Neutrophil (primary cell): ENCODE measurements around the gene KCNH5.

ENCODE experiments used
- H3K27ac ChIP-seq: fragments of 200-600 bp; sonication (generic); 2 replicates; pipeline ENCODE4 v1.5.1; 2016; ENCODE audit warnings: mild to moderate bottlenecking, moderate library complexity
- H3K27me3 ChIP-seq: fragments of 200-600 bp; sonication (generic); 2 replicates; pipeline ENCODE4 v1.6.0; 2016; ENCODE audit warnings: mild to moderate bottlenecking
- H3K36me3 ChIP-seq: fragments of 200-600 bp; sonication (generic); 2 replicates; pipeline ENCODE4 v1.5.1; 2017
- H3K4me1 ChIP-seq, 2 experiments: fragments of 200-600 bp in 1 of 2; sonication (generic) in 1 of 2; 1 replicate in 1 of 2; 2 replicates in 1 of 2; pipeline versions ENCODE4 v1.5.1 to v1.6.1; 2013 to 2016; ENCODE audit warnings: low read depth in 1 of 2, low read length in 1 of 2, mild to moderate bottlenecking in 1 of 2, moderate library complexity in 1 of 2; ENCODE audit not compliant: control insufficient read depth in 1 of 2, insufficient read depth in 1 of 2
- H3K4me3 ChIP-seq, 2 experiments: fragments of 200-600 bp in 1 of 2; sonication (generic) in 1 of 2; 1 replicate in 1 of 2; 2 replicates in 1 of 2; pipeline ENCODE4 v1.5.1; 2013 to 2016; ENCODE audit warnings: low read depth in 1 of 2, low read length in 1 of 2, mild to moderate bottlenecking in 1 of 2, moderate library complexity in 1 of 2
- H3K9me3 ChIP-seq: fragments of 200-600 bp; sonication (generic); 2 replicates; pipeline ENCODE4 v1.5.1; 2016
- TF ChIP-seq, protein P1 (sequence below): fragments of 200-600 bp; sonication (generic); IDR thresholded peaks from 2 replicates; pipeline ENCODE4 v1.5.1; 2016; ENCODE audit warnings: antibody characterized with exemption

The KCNH5 gene

DNA sequence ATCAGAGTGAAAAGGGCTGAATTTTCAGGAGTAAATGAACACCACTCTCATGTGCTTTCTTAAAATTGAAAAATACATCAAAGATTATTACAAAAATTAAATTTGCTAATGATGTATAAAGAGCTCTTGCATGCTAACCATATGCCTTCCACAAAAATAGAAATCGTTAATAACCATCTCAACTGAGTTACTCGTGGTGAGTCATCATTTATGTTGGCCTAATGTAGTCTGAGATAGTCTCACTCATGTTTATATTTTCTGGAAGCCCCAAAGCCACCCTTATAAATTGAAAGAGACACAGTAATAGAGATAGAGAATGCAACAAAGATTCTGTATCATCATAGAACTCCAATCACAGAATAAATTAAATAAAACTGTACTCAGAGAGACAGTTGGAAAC is 131.2 kb downstream of the KCNH5 start:
- no peaks in the 10 kb centered on the region for H3K27me3 ChIP-seq
- no peaks in the 10 kb centered on the region for H3K4me1 ChIP-seq
- no peaks in the 10 kb centered on the region for H3K9me3 ChIP-seq
- H3K4me3 ChIP-seq: no peak overlapping the region
- no peak overlapping the region for H3K27ac ChIP-seq
- no peaks in the 10 kb centered on the region for H3K36me3 ChIP-seq
- TF ChIP-seq, protein P1, sequence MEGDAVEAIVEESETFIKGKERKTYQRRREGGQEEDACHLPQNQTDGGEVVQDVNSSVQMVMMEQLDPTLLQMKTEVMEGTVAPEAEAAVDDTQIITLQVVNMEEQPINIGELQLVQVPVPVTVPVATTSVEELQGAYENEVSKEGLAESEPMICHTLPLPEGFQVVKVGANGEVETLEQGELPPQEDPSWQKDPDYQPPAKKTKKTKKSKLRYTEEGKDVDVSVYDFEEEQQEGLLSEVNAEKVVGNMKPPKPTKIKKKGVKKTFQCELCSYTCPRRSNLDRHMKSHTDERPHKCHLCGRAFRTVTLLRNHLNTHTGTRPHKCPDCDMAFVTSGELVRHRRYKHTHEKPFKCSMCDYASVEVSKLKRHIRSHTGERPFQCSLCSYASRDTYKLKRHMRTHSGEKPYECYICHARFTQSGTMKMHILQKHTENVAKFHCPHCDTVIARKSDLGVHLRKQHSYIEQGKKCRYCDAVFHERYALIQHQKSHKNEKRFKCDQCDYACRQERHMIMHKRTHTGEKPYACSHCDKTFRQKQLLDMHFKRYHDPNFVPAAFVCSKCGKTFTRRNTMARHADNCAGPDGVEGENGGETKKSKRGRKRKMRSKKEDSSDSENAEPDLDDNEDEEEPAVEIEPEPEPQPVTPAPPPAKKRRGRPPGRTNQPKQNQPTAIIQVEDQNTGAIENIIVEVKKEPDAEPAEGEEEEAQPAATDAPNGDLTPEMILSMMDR: no peak

DNA sequence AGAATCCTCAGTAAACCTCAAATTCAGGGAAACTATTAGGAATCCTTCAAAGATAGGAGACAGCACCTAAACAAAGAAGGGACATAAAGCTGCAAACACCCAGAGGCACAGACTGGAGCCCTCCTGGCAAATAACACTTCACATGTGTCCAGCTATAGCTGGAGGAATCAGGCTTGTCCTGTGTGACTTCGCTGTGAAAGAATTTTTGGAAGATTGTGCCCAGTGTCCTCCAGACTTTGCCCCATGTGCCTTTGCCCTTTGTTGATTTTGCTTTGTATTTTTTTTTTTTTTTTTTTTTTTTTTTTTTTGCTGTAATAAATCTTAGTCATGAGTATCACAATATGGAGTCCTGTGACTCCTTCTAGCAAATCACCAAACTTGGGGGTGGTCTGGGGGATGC is 136.8 kb downstream of the KCNH5 start:
- no peak overlapping the region for H3K4me3 ChIP-seq
- H3K9me3 ChIP-seq: no peaks in the 10 kb centered on the region
- H3K27ac ChIP-seq: no peak overlapping the region
- TF ChIP-seq, protein P1: no peak
- H3K4me1 ChIP-seq: no peaks in the 10 kb centered on the region
- H3K36me3 ChIP-seq: no peaks in the 10 kb centered on the region
- H3K27me3 ChIP-seq: no peaks in the 10 kb centered on the region

DNA sequence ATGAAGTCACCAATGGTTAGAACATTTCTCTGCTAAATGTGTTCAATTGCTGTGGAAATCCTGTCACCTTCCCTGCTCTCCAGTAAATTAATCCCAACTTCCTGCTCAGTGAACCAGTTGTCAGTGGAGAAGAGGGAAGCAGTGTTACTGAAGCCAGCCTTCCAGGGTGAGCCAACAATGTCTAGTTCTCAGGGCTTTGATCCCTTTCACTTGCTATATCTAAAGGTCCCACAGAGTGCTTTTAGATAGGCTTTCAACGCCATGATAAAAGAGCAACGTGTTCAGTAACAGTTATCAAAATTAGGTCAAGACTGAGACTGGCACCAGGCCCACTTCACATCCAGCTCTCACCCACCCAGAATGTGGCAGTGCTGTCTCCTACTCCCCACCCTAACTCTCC is 139.7 kb downstream of the KCNH5 start:
- Histone ChIP-seq H3K27me3 (no peaks in the 10 kb centered on the region), H3K36me3 (no peaks in the 10 kb centered on the region), H3K4me3 (no peak overlapping the region), H3K9me3 (no peaks in the 10 kb centered on the region), H3K4me1 (no peaks in the 10 kb centered on the region), H3K27ac (no peak overlapping the region)
- TF ChIP-seq, protein P1: no peak

DNA sequence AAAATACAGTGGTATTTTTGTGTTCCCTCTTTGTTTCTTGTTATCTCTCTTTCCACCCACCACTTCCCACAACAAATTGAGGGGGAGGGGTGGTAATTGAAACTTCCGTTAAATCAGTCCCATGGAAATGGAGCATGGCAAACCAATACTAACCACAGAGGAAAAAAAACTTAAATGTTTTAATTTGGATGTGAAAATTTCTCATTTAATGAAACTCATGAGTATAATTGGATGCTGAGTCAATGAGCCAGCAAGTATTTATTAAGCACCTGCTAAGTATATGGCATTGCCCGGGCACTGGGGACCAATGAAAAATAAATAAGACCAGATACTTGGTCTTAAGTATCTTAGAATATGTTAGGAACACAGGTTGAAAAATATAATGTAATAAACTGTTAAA is 147.5 kb downstream of the KCNH5 start:
- Histone ChIP-seq H3K27ac (no peak overlapping the region), H3K4me3 (no peak overlapping the region), H3K36me3 (no peaks in the 10 kb centered on the region), H3K4me1 (no peaks in the 10 kb centered on the region), H3K9me3 (no peaks in the 10 kb centered on the region), H3K27me3 (no peaks in the 10 kb centered on the region)
- TF ChIP-seq, protein P1: no peak

DNA sequence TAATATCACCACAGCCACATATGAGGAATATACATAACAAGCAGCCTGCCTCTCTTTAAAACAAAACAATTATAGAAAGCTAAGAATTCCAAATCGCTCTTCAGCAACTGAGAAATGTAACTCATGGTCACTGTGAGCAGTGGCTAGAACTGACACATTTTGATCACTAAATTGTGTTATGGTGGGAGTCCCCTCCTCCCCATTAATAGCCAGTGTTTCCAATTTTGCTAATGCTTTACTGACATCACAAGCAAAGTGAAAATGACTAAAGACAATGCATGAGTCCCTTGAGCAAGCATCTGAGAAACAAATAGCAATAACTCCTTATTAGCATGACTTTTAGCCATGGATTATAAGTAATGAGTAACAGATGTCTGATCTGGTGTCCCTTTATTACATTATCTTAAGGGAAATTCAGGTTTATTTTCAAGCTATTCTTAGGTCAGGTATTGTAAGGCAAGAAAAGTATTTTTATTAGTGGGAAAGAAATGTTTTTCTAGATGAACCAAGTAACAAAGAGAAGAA is 148.3 kb downstream of the KCNH5 start:
- TF ChIP-seq, protein P1: no peak
- Histone ChIP-seq H3K27ac (no peak overlapping the region), H3K9me3 (no peaks in the 10 kb centered on the region)

DNA sequence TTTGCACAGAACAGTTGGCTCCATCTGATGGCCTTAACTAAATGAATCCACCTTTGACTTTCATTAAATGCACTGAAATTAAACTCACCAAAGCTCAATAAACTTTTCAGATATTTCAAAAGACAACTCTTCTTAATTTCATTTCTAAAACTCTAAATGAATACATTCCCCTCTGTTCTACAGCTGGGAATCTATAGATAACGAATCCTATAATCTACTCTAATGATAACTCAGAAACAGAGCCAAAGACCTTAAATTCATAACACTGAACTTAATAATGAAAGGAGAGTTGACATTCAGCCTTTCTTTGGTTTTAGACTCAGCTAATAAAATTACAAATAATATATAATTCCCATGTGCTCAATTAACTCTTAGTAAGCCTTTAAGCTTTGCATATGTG is 150.5 kb downstream of the KCNH5 start:
- no peaks in the 10 kb centered on the region for H3K4me1 ChIP-seq
- H3K4me3 ChIP-seq: no peak overlapping the region
- no peaks in the 10 kb centered on the region for H3K27me3 ChIP-seq
- TF ChIP-seq, protein P1: no peak
- no peak overlapping the region for H3K27ac ChIP-seq
- H3K9me3 ChIP-seq: no peaks in the 10 kb centered on the region
- no peaks in the 10 kb centered on the region for H3K36me3 ChIP-seq

More for the DNA sequence above, 148.3 kb downstream of the KCNH5 start:
- Histone ChIP-seq H3K27me3 (no peaks in the 10 kb centered on the region), H3K4me1 (no peaks in the 10 kb centered on the region), H3K36me3 (no peaks in the 10 kb centered on the region), H3K4me3 (no peak overlapping the region)
